Neural crest cell (in vitro differentiated cells): ENCODE measurements around the gene CD79B. TPM values are rescaled to one million over a fixed set of nuclear protein-coding genes. Genes with fewer than 3 reads are reported as not detected.
"Not testable (repeated sequence)": the region's sequence is repeated elsewhere in the genome, so short reads cannot be mapped to it uniquely, and the experiment has no call there.

Experiments
- DNase-seq: peaks from one replicate; pipeline ENCODE4 v3.0.0; 2021; ENCODE audit warnings: low read depth, mixed read lengths, low spot score
- H3K27ac Mint-ChIP-seq: one replicate; pipeline ENCODE4 v1.8.0; 2021; ENCODE audit warnings: mild to moderate bottlenecking, mixed read lengths; ENCODE audit not compliant: unreplicated experiment
- H3K27me3 Mint-ChIP-seq: 2 replicates; pipeline ENCODE4 v1.8.0; 2021; ENCODE audit warnings: low read depth, mild to moderate bottlenecking, mixed read lengths
- H3K36me3 Mint-ChIP-seq: 2 replicates; pipeline ENCODE4 v1.8.0; 2021; ENCODE audit warnings: low read depth, mild to moderate bottlenecking, mixed read lengths
- H3K4me1 Mint-ChIP-seq: 2 replicates; pipeline ENCODE4 v1.8.0; 2021; ENCODE audit warnings: mixed read lengths
- H3K4me3 Mint-ChIP-seq: one replicate; pipeline ENCODE4 v1.8.0; 2021; ENCODE audit warnings: mild to moderate bottlenecking, mixed read lengths
- H3K9me3 Mint-ChIP-seq: 2 replicates; pipeline ENCODE4 v1.8.0; 2021; ENCODE audit warnings: mixed read lengths
- total RNA-seq: library from RNA; stranded (reverse); gene quantifications from 2 replicates; pipeline ENCODE4 v1.2.1, GENCODE V29; 2021
- TF ChIP-seq, protein P1 (sequence below): fragments of 200-600 bp; sonication (generic); conservative IDR thresholded peaks from 2 replicates; pipeline ENCODE4 v1.5.0; 2021; ENCODE audit warnings: antibody characterized with exemption, mild to moderate bottlenecking

Gene CD79B
- total RNA-seq, 1 donor from 2014 or later: 1.0 TPM

- no peak overlapping the region for H3K27ac Mint-ChIP-seq
Observed at GRCh38 chr17:63925615-63926014, 6.5 kb downstream of the CD79B start.

GRCh38 chr17:63922402-63922801 is 9.7 kb downstream of the CD79B start:
- DNase-seq, H3K27me3 Mint-ChIP-seq, H3K9me3 Mint-ChIP-seq, H3K36me3 Mint-ChIP-seq, H3K4me3 Mint-ChIP-seq, H3K27ac Mint-ChIP-seq, H3K4me1 Mint-ChIP-seq: not testable (repeated sequence)

More at GRCh38 chr17:63925615-63926014, 6.5 kb downstream of the CD79B start:
- Mint-ChIP-seq H3K4me1 (peaks cover 1% of the 10 kb centered on the region), H3K4me3 (no peak overlapping the region), H3K27me3 (no peaks in the 10 kb centered on the region), H3K36me3 (no peaks in the 10 kb centered on the region), H3K9me3 (no peaks in the 10 kb centered on the region)
- TF ChIP-seq, protein P1, sequence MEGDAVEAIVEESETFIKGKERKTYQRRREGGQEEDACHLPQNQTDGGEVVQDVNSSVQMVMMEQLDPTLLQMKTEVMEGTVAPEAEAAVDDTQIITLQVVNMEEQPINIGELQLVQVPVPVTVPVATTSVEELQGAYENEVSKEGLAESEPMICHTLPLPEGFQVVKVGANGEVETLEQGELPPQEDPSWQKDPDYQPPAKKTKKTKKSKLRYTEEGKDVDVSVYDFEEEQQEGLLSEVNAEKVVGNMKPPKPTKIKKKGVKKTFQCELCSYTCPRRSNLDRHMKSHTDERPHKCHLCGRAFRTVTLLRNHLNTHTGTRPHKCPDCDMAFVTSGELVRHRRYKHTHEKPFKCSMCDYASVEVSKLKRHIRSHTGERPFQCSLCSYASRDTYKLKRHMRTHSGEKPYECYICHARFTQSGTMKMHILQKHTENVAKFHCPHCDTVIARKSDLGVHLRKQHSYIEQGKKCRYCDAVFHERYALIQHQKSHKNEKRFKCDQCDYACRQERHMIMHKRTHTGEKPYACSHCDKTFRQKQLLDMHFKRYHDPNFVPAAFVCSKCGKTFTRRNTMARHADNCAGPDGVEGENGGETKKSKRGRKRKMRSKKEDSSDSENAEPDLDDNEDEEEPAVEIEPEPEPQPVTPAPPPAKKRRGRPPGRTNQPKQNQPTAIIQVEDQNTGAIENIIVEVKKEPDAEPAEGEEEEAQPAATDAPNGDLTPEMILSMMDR: no peak
- DNase-seq: no peak

- H3K27ac Mint-ChIP-seq, H3K36me3 Mint-ChIP-seq, H3K4me3 Mint-ChIP-seq, H3K27me3 Mint-ChIP-seq, DNase-seq, H3K4me1 Mint-ChIP-seq, H3K9me3 Mint-ChIP-seq: not testable (repeated sequence)
Observed at GRCh38 chr17:63920779-63921178, 11.4 kb downstream of the CD79B start.

DNA sequence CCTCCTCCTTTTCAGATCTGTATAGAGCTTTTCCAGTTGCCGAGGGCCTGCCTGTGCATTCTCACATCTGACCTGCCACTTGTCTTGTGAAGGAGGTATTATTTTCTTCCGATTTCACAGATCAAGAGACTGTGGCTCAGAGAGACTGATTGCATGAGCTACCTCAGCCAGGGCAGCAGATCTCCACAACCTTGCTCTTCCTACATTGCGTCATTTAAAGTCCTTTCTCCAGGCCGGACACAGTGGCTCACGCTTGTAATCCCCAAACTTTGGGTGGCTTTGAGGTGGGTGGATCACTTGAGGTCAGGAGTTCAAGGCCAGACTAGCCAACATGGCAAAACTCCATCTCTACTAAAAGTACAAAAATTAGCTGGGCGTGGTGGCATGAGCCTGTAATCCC is 12.1 kb downstream of the CD79B start:
- H3K36me3 Mint-ChIP-seq, DNase-seq, H3K4me3 Mint-ChIP-seq, H3K27me3 Mint-ChIP-seq, H3K9me3 Mint-ChIP-seq, H3K4me1 Mint-ChIP-seq: not testable (repeated sequence)
- H3K27ac Mint-ChIP-seq: peak overlapping the region; percentile 57

- Mint-ChIP-seq H3K4me1 (peaks cover 9% of the 10 kb centered on the region), H3K27ac (no peak overlapping the region), H3K4me3 (no peak overlapping the region), H3K27me3 (no peaks in the 10 kb centered on the region), H3K9me3 (no peaks in the 10 kb centered on the region), H3K36me3 (no peaks in the 10 kb centered on the region)
- TF ChIP-seq, protein P1: peak; percentile 76
- peak; percentile 72 for DNase-seq
Observed at GRCh38 chr17:63919311-63919723, 12.8 kb downstream of the CD79B start.

DNA sequence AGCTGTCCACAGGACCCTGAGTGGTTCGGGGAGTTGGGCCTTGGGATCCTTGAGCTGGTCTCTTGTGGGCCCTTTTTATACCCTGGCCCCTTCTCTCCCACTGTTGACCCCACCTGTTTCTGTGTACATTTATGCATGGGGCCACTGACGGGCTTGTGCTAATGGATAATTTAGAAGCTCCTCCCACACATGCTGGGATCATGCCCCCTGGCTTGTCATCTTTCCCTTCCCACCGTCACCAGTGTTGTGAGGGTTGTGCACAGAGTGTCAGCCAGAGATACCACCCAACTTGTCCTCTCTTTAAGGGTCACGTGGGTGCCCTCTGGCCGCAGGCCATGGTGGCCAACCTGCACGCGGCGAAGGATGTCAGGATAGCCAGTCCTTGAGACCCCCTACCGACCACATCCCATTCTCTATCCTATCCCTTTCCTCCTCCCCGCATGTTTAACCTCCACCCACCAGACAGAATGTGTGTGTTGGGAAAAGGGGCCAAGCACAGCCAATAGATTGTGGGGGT is 13.3 kb downstream of the CD79B start, which contains the start of gene GH1:
Gene GH1 (minus strand): TSS at position 51 of the 517 bp plus-strand sequence. CDS start 63 bp downstream, outside the sequence.
- DNase-seq, H3K9me3 Mint-ChIP-seq, H3K27ac Mint-ChIP-seq, H3K4me1 Mint-ChIP-seq, H3K4me3 Mint-ChIP-seq, H3K27me3 Mint-ChIP-seq, H3K36me3 Mint-ChIP-seq: not testable (repeated sequence)

GRCh38 chr17:63918305-63918704 is 13.8 kb downstream of the CD79B start:
- Mint-ChIP-seq H3K27me3 (no peaks in the 10 kb centered on the region), H3K36me3 (no peaks in the 10 kb centered on the region), H3K27ac (no peak overlapping the region), H3K4me3 (no peak overlapping the region), H3K4me1 (peaks cover 9% of the 10 kb centered on the region), H3K9me3 (no peaks in the 10 kb centered on the region)
- TF ChIP-seq, protein P1: no peak
- DNase-seq: no peak
